ENCODE measurements around the gene TRPV4. TPM values are rescaled to one million over a fixed set of nuclear protein-coding genes. Genes with fewer than 3 reads are reported as not detected.
A peak's percentile ranks its signal among the peaks of the same experiment; 100 is the strongest.

Gene TRPV4
- total and polyA plus RNA-seq, 7 donors, result 0.03 to 0.11 (median 0.07) TPM; not detected in 1

DNA sequence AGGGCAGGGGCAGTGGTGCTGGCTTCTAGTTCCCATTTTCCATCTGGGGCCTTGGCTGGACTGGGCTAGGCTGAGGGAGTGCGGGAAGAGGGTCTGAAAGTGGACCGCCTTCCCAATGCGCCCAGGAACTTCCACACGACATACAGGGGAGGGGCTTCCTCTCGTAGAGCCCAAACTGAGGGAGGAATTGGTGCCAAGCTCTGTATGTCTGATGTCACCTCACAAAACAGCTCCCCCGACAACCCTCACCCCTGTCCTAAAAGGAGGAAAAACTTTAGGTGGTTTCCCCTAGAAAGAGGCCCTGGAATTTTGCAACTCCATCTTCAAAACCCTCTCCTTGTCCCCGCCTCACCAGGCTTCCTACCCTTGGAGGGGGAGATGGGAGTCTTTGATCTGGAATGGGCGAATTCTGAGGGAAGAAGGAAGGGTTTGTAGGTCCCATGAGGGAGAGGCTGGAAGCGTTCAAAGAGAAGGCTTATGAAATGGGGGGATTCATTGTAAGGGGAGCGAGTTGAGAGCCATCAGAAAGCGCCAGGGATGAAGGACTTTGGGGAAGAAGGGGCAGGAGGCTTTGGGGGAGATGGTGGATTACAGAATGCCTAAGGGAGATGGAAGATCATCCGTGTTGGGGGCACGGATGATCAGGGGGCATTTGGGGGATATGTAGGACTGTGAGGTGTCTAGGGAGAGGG, 46.3 kb upstream of the TRPV4 start:
- Histone ChIP-seq H3K27ac (peak overlapping the region; percentile 78), H3K27me3 (ENCODE audit: insufficient read depth in 3 of 3, low read length in 2 of 3) (no peaks in the 10 kb centered on the region), H3K4me1 (peaks cover 19% of the 10 kb centered on the region), H3K36me3 (ENCODE audit: insufficient read depth in 1 of 2, low read depth in 1 of 2) (no peaks in the 10 kb centered on the region), H3K4me3 (peak overlapping the region; percentile 91), H3K9me3 (no peaks in the 10 kb centered on the region)
- WGBS, 3 donors, result 8 to 14% (median 10%) methylated on average over 13 of the region's 13 CpGs
- DNase-seq (no peak), ATAC-seq (no peak)
- TF ChIP-seq CTCF (IDR thresholded peaks at IDR 0.05), result no peak
- intact Hi-C loops (cut with DNase I), result loop anchor here (1.0 kb wide), 2 partner anchors 74 to 75 kb away; no protein-coding TSS in a partner anchor

- Histone ChIP-seq H3K27ac (no peak overlapping the region), H3K27me3 (ENCODE audit: insufficient read depth in 3 of 3, low read length in 2 of 3) (no peaks in the 10 kb centered on the region), H3K9me3 (no peaks in the 10 kb centered on the region), H3K4me1 (peaks cover 19% of the 10 kb centered on the region), H3K36me3 (ENCODE audit: insufficient read depth in 1 of 2, low read depth in 1 of 2) (no peaks in the 10 kb centered on the region), H3K4me3 (peak overlapping the region; percentile 91)
- DNase-seq (no peak), ATAC-seq (no peak)
- intact Hi-C loops (cut with DNase I), result no loop called here
- 65 to 72% (median 67%) methylated on average over 7 of the region's 7 CpGs for WGBS, 3 donors
- no peak for TF ChIP-seq CTCF (IDR thresholded peaks at IDR 0.05)
These were observed 45.6 kb upstream of the TRPV4 start for GRCh38 chr12:109878749-109879148.

GRCh38 chr12:109878247-109878625, 45.0 kb upstream of the TRPV4 start:
- Histone ChIP-seq H3K4me3 (peak overlapping the region; percentile 91), H3K27ac (no peak overlapping the region), H3K36me3 (ENCODE audit: insufficient read depth in 1 of 2, low read depth in 1 of 2) (no peaks in the 10 kb centered on the region), H3K4me1 (peaks cover 19% of the 10 kb centered on the region), H3K9me3 (no peaks in the 10 kb centered on the region), H3K27me3 (ENCODE audit: insufficient read depth in 3 of 3, low read length in 2 of 3) (no peaks in the 10 kb centered on the region)
- 90 to 94% (median 92%) methylated on average over 3 of the region's 3 CpGs for WGBS, 3 donors
- no peak for TF ChIP-seq CTCF (IDR thresholded peaks at IDR 0.05)
- intact Hi-C loops (cut with DNase I), result no loop called here
- ATAC-seq (no peak), DNase-seq (no peak)

DNA sequence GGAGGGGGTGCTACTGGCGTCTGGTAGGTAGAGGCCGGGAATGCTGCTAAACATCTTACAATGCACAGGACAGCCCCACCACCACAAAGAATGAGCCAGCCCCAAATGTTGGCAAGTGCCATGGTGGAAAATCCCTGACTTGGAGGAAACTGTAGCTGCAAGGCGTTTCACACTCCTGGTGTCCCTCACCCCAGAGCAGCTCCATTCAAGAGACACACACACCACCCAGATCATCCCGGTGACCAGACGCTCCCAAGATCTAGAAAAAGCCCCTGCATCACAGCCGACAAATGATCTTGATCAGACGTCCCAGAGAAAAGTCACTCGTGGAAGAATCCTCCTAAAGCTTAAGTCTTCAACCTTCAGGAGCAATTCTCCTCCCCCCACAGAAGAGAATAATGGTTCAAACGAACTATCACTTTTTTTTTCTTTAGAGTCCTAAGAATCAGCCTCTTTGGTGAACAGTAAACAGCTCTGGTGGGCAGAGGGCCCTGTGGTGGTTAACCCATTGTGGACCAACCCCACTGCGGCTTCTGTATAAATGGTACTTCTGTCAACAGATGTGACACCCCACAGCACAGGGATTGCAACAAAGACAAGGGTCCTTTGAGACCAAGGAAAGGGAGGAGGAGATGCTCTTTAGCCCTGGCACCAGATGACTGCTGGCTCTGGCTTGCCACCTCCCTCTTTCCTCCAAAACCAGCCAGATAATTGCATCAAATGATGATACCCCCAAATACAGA, 44.5 kb upstream of the TRPV4 start:
- WGBS, 3 donors, result 64 to 70% (median 65%) methylated on average over 10 of the region's 10 CpGs
- no peaks in the 10 kb centered on the region for H3K36me3 ChIP-seq (ENCODE audit: insufficient read depth in 1 of 2, low read depth in 1 of 2)
- intact Hi-C loops (cut with DNase I), result no loop called here
- no peaks in the 10 kb centered on the region for H3K9me3 ChIP-seq
- H3K4me1 ChIP-seq, result peaks cover 19% of the 10 kb centered on the region
- DNase-seq, result no peak
- TF ChIP-seq CTCF (IDR thresholded peaks at IDR 0.05), result no peak
- no peak overlapping the region for H3K27ac ChIP-seq
- no peak overlapping the region for H3K4me3 ChIP-seq
- H3K27me3 ChIP-seq (ENCODE audit: insufficient read depth in 3 of 3, low read length in 2 of 3), result no peaks in the 10 kb centered on the region
- no peak for ATAC-seq
